DMS153 treated with DMSO at 0.1 percent for 48 hours (cell line): ENCODE measurements around the gene PSD4.
A peak's percentile ranks its signal among the peaks of the same experiment; 100 is the strongest.

Experiments used
- DNase-seq: peaks from one replicate; lab custom pipeline; 2025; ENCODE audit not compliant: unreplicated experiment; lab: John Stamatoyannopoulos, UW

The PSD4 gene

GRCh38 chr2:113142290-113142689 lies 31.5 kb upstream of the PSD4 start:
- no peak for DNase-seq

GRCh38 chr2:113144259-113144658 lies 29.5 kb upstream of the PSD4 start:
- no peak for DNase-seq

- no peak for DNase-seq
Measured at GRCh38 chr2:113148606-113149552, 24.9 kb upstream of the PSD4 start.

- DNase-seq = no peak
Measured at GRCh38 chr2:113149553-113150257, 24.1 kb upstream of the PSD4 start.

GRCh38 chr2:113150258-113150601 lies 23.5 kb upstream of the PSD4 start:
- DNase-seq = no peak

GRCh38 chr2:113155331-113155730 lies 18.4 kb upstream of the PSD4 start:
- DNase-seq = no peak

- peak; percentile 39 for DNase-seq
Measured at GRCh38 chr2:113156278-113157117, 17.3 kb upstream of the PSD4 start.

- peak; percentile 22 for DNase-seq
Measured at GRCh38 chr2:113157118-113157896, 16.5 kb upstream of the PSD4 start.

GRCh38 chr2:113157897-113158753 lies 15.6 kb upstream of the PSD4 start:
- DNase-seq = no peak

GRCh38 chr2:113158884-113159553 lies 14.8 kb upstream of the PSD4 start:
- DNase-seq = no peak

- DNase-seq = no peak
Measured at GRCh38 chr2:113160248-113160647, 13.5 kb upstream of the PSD4 start.

GRCh38 chr2:113160962-113161361 lies 12.8 kb upstream of the PSD4 start:
- no peak for DNase-seq

- DNase-seq = no peak
Measured at GRCh38 chr2:113162173-113162572, 11.6 kb upstream of the PSD4 start.

- DNase-seq = no peak
Measured at GRCh38 chr2:113162869-113163268, 10.9 kb upstream of the PSD4 start.

GRCh38 chr2:113164215-113164929 lies 9.4 kb upstream of the PSD4 start:
- peak; percentile 4 for DNase-seq

GRCh38 chr2:113164930-113165585 lies 8.7 kb upstream of the PSD4 start:
- peak; percentile 64 for DNase-seq

GRCh38 chr2:113166187-113166645 lies 7.6 kb upstream of the PSD4 start:
- no peak for DNase-seq
